Activated CD8-positive, alpha-beta memory T cell treated with anti-CD3 and anti-CD28 coated beads for 1 hour (primary cell): ENCODE results near the gene CNTNAP1.
"Not testable (repeated sequence)": the region's sequence is repeated elsewhere in the genome, so short reads cannot be mapped to it uniquely, and the experiment has no call there.

Experiments
- DNase-seq, 2 donors: peaks; one replicate each; pipeline ENCODE4 v3.0.0-alpha.2; 2020; ENCODE audit warnings: low read depth in 1 of 2; ENCODE audit errors: extremely low read depth in 1 of 2

Gene CNTNAP1

DNA sequence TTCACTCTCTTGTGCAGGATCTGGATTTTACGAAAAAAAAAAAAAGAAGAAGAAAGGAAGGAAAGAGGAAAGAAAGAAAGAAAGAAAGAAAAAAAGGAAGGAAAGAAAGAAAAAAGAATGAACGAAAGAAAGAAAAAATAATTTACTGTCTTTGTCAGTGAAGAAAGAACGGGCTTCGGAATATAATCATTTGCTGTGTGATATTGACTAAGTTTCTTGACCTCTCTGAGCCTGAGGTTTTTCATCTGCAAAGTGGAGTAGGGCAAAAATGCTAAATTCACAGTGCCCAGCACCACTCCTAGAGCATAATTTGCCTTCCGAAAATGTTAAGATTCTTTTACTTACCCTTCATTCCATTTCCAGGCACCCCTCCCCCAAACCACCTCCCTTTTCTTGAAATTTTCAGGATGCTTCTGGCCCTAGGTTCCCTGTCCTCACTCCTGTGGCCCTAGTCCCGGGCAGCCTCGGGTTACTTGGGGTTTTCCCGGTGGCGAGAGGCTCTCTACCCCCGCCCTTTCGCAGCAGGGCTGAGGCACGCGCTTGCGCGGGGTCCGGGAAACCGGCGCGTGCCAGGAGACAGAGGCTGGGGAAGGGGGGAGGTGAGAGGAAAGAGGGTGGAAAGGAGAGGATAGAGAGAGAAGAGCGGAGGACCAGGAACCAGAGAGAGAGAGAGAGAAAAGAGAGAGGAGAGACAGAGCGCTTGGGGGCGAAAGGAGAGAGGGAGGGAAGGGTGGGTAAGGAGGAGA is at the start of gene CNTNAP1:
Gene CNTNAP1, plus strand, starts transcription at position 556 of the 746 bp plus-strand sequence. CDS start 299 bp downstream, outside the sequence.
- no peak for DNase-seq

DNA sequence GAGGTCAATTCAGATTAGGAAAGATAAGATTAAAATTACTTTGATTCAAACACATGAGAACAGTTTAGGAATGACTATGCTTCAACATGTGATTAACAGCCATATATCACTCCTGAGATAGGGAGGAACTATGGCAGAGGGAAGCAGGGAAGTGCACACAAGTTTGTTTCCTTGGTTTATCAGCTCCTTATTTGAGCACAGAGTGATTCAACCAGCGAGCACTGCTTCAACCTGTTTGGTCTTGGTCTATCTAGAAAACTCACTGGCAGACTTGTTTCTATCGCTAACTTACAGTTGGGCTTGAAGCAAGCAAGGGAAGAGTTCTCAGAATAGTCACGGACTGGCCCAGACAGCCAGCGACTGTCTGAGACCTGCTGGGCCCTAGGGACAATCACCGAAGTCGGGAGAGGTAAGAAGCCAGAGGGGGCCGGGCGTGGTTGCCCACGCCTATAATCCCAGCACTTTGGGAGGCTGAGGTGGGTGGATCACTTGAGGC is 49.3 kb upstream of the CNTNAP1 start:
- no peak for DNase-seq

DNA sequence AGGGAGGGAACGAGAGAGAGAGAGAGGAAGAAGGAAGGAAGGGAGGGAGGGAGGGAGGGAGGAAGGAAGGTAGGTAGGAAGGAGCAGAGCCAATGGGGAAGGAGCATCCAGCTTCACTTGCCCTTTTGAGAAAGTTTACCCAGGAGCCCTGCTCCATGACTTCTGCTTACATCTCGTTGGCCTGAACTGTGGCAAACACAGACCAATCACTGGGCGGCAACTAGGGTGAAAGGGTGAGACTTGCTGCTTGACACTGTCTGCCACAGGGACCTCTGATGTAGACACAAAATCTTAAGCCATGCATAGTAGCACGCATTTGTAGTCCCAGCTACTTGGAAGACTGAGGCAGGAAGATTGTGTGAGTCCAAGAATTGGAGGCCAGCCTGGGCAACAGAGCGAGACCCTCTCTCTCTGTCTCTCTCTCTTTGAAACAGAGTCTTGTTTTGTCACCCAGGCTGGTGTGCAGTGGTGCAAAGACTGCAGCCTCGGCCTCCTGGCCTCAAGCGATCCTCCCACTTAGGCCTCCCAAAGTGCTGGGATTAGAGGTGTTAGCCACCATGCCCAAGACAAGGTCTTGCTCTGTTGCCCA is 42.7 kb upstream of the CNTNAP1 start:
- DNase-seq = no peak

DNA sequence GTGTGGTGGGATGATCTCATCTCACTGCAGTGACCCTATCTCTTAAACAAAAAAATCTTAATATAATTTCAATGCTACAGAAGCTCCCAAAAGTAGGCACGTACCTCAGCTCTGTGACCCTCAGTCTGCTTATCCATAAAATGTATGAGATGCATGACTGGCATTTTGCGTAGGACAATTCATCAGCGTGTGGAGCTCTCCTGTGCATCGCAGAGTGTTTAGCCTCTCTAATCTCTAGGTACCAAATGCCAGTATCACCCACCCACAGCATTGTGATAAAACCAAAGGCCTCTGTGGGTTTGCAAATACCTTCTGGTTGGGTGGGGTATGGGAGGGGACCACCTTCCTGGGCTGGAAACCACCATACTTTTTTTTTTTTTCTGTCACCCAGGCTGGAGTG is 42.2 kb upstream of the CNTNAP1 start:
- DNase-seq = no peak

DNA sequence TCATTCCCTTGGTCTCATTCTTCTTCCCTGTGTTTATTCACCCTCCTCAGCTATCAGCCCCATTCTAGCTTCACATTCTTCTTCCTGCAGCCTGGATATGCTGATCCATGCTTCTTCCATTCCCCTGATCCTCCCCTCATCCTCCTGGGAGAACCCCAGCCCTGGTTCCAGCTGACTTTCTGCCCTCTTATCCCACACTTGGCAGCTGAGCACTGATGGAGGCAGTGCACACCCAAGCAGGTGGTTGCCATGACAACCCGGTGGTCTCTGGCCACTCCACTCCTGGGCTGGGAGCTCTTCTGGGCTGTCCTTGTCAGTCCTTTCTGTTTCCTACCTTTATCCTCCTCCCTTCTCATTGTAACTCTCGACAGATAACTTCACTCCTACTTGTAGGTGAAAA is 40.0 kb upstream of the CNTNAP1 start:
- DNase-seq = no peak

DNA sequence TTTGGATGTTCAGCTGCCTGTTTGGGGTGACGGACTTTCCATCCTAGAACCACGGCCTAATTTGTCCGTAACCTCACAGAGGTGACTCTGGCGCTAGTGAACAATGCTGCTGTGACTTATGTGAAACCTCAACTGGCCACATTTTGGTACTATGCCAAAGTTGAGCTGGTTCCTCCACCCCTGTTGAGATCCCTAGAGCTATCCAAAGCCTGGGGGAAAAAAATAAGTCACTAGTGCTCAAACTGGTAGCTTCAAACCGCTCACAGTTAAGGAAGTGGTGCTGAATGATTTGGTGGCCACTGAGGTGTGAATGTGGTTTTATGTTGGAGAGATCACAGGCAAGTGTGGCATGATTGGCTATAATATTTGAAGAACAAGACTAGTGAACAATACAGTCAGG is 34.6 kb upstream of the CNTNAP1 start:
- DNase-seq = no peak

DNA sequence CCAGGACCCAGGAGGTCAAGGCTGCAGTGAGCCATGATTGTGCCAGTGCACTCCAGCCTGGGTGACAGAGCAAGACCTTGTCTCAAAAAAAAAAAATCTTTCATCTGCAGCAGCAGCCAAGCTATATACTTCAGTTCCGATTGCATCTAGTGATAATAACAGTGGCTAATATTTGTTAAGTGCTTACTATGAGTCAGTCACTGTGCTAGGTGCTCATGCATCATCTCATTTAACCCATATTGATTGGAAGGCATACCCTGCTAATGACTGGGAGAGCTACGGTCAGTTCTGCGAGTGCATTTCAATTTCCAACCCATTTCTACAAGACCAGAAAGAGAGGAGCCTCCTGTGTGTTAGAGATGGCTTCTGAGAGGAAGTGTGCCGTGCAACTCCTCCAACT is 30.9 kb upstream of the CNTNAP1 start:
- DNase-seq = no peak

DNA sequence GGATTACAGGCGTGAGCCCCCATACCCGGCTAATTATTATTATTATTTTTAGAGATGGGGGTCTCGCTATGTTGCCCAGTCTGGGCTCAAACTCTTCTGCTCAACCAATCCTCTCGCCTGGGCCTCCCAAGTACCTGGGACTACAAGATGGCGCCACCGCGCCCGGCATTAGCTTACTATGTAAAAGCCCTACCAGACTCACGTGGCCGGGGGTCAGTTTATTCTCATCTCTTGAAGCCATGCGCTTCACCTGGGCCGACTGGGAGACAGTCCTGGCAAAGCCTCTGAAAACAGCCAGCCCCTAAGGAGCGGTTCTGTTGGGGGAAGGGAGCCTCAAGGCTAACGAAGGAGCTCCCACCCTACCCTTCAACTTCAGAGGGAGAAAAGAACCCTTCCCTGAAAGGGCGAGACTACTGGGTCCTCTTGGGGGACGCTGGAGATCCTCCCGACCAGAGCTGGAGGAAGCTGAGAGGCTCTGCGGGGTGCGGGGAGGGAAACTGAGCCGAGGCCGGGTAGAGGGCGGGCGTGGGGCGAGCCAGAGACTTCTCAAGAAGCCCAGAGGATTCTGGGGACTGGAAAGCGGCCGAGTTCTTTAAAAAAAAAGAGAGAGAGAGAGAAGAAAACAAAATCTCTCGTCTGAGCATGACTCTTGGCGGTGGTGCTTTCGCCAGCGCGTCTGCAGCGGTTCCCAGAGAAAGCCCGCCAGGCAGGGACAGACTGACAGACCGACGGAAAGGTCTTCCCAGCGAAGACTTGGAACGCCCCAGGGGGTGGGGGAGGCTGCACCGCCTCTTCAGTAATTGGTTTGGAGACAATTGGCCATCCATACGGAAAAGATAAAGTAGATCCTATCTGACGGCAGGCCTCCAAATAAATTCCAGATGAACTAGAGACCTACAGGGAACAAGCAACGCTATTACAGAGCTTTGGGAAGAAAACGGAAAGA is 28.9 kb upstream of the CNTNAP1 start:
- no peak for DNase-seq

DNA sequence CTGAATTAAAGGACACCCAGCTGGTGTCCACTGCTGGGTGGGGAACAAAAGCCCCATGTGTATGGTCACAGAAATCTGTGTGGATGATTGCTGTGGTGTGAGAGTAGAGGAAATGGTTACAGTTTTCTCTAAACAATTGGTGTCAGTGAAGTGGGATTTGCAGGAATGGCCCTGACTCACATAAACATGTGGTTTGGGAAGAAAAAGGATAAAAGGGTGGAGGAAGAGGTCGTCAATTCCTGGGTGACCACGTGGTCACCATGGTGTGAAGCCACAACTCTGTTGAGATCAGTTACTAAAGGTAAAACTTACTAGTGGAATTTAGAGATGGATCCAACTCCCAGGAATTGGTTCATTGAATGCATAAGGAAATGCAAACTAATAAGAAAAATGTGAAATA is 26.8 kb upstream of the CNTNAP1 start:
- DNase-seq = no peak

DNA sequence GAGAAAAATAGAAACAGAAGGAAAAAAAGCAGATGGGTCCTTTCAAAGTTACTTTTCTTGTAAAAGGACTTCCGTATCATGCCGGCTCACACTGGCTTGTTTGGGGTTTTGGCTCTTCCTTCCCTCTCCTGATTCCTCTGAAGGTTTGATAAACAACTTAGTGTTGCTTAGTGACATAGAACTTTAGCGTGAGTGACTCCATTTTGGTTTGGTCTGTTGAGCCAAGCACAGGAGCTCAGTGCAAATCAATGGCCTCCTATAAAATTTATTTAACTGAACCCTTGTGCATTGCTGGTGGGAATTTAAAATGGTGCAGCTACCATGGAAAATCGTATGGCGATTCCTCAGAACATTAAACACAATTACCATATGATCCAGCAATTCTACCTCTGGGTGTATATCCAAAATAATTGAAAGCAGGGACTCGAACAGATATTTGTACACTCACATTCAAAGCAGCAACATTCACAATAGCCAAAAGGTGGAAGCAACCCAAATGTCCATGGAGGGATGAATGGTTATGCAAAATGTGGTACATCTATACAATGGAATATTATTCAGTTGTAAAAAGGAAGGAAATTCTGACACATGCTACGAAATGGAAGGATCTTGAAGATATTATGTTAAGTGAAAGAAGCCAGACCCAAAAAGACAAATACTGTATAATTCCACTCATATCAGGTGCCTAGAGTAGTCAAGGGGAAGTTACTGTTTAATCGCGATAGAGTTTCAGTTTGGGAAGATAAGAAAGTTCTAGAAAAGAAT is 24.3 kb upstream of the CNTNAP1 start:
- DNase-seq = no peak

DNA sequence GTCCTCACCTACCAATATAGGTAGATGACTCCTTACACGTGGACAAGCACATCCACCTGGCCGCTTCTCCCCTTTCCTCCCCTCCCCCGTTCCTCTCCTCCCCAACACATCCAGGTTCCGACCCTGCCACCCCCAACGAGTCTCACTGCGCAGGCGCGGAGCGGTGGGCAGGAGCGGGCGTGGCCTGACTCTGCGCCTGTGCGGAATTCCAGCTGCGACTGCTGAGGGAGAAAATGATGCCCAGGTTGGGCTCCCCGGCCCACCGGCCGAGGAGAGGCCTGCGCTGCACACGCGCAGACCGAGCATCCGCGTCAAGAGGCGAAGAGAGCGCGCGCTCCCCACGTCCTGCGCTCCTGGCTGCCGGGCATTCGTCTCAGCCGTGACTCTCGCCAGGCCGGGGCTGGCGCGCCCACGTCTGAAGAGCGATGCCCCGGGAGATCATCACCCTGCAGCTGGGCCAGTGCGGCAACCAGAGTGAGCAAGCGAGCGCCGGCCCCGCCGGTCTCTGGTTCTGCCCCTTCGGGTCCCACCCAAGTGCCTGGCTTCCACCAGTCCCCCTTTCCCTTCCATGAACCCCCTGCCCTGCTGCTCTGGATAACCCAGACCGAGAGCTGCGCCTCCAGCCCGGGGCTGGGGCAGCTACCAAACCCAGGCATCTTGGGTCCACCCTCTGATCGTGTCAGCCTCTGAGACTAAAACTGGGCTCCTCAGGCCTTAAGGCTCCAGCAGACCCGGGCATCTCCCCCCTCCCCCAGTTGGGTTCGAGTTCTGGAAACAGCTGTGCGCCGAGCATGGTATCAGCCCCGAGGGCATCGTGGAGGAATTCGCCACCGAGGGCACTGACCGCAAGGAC is 23.0 kb upstream of the CNTNAP1 start, which contains the start of gene TUBG2:
Gene TUBG2, plus strand, starts transcription at position 206 of the 853 bp plus-strand sequence. Its CDS starts 220 bp downstream, at position 426.
- DNase-seq = peak; percentile 55 to 60

DNA sequence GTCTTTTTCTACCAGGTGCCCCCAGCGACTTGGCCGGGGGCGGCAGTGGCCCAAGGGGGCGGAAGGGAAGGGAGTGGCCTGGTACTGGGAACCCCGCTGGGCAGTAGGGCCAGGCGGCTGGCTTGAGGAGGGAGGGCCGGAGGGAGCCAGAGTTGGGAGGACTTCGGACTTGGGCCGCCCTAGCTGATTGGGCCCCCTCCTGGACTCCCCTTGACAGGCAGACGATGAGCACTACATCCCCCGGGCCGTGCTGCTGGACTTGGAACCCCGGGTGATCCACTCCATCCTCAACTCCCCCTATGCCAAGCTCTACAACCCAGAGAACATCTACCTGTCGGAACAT is 22.4 kb upstream of the CNTNAP1 start:
- DNase-seq = not testable (repeated sequence)

DNA sequence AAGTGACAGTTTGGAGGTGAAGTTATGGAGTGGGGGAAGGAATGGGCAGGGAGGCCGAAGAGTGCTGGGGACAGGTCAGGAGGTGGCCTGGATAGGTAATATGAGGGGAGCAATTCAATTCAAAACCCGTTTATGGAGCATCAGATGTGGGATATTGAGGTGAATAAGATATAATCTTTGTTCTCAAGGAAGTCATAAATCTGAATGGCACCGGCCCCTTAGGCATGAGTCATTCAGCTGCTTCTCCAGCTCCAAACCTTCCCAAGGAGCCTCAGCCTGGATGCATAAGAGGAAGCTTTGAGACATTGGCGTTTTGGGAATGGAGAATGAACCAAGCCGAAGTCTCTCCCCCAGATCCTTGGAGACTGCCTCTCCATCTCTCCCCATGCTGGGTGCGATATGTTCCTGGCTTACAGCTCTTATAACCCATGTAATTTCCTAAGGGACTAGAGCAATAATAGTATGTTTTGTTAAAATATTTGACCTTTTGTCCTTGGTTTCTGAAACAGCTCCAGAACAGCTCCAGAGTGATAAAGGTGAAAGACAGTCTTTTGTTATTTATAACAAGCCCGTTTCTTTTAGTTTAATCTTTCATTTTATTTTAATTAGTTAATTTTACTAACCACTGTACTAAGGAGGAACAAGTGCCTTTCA is 21.5 kb upstream of the CNTNAP1 start:
- no peak for DNase-seq

DNA sequence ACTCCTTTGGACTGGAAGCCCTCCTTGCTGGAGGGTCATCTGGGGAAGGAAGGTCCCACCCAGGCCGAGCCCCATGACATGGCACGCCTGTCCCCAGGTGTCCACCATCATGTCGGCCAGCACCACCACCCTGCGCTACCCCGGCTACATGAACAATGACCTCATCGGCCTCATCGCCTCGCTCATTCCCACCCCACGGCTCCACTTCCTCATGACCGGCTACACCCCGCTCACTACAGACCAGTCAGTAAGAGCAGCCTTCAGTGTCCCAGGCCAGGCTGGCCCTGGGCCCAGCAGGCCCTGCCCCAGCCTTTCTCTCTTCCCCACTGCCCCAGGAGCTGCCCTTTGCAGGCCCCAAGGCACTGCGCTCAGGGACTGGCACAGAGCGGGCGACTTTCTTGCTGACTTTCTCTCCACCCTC is 16.7 kb upstream of the CNTNAP1 start:
- DNase-seq = no peak

DNA sequence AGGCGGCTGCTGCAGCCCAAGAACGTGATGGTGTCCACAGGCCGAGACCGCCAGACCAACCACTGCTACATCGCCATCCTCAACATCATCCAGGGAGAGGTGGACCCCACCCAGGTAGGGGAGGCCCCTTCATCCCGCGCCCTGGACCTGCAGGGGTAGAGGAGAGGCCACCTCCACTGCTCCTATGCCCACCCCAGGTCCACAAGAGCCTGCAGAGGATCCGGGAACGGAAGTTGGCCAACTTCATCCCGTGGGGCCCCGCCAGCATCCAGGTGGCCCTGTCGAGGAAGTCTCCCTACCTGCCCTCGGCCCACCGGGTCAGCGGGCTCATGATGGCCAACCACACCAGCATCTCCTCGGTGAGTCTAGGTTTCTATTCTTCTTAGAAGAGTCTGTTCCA is 16.2 kb upstream of the CNTNAP1 start:
- DNase-seq = not testable (repeated sequence)

DNA sequence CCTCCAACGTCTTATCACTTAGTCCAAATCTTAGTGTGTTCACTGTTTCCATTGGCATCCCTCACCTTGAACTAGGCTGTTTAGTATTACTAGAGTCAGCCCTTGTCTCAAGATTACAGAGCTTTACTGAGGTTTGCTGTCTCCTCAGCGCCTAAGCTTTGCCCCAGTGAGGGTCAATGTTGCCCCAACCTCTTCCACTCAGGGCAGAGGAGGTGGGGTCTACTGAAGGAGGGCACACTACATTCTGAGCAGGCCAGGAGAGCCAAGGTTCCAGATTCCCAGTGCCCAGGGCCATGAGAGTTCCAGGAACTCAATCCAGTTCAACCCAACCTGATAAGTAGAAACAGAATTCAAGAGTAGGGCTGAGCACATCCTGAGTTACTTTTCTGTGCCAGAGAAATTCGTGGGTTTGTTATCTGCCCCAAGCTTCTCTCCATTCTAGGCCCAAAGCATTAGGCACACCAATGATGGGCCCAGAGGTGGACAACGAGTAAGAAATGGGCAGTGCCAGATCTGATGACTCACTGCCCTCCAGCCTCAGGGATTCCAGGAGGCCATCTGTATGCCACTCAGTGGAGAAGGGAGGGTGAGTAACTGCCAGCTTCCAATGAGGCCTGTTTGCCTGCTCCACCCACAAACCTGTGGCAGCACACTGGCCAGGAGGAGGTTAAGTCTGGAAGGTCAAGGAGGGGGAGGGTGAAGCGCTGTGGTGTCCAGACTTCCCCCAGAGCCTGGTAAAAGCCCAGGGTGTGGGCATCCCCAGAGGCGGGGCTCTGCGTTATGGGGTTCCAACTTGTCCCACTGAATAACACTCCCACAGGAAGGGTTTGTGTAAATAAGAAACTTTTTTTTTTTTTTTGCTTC is 15.0 kb upstream of the CNTNAP1 start:
- no peak for DNase-seq

DNA sequence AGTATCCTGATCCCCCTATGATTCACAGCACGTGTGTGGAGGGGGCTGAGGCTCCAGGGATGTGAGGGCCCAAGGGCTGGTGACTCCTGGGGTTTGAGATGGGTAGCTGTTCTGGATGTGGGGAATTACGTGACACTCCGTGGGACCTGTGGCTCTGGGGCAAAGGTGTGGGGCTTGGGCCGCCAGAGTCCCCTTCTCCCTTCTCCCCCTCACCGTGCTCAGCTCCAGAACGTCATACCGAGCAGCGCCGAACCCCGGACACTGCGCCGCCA is 12.7 kb upstream of the CNTNAP1 start:
- DNase-seq = no peak

DNA sequence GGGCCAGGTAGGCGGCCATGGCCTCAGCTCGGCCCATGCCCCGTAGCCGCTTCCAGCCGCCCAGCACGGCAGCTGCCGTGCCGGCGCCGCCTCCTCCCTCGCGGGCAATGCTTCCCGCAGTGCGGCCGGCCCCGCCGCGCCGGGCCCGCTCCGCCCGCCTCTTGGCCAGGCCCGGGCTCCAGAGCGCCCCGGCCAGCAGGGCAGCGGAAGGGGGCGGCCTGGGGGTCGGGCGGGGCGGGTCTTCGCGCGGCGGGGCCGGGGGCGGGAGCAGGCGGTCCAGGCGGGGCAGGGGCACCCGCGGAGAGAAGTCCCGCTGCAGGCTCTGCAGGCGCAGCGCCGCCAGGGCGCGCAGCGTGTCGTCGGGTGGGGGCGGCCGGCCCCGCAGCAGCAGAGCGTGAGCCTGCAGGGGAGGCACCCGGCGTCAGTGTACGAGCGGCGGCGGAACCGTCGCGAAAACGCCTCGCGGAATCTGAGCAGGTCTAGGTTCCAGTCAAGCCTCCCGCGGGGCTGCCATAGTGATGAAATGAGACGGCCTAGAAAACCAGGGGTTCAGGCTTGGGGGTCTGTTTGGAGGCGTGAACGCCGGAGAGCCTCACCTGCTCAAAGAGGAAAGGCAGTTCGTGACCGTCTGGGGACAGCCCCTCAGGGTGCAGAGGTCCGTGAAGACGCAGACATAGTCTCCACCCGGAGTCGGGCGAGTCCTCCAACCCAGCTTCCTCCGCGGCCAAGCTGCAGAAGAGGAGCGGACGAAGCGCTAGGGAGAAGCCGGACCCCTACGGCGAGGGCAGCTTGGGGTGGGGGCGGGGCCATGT is 12.1 kb upstream of the CNTNAP1 start:
- DNase-seq = no peak
